Activated CD4-positive, alpha-beta T cell treated with anti-CD3 and anti-CD28 coated beads, Interleukin-2, amount 10 ng/mL, durations not matched to agents 24 days and 14 days (primary cell): ENCODE measurements around the gene FCAR. TPM values are rescaled to one million over a fixed set of nuclear protein-coding genes. Genes with fewer than 3 reads are reported as not detected.
"Not testable (repeated sequence)": the region's sequence is repeated elsewhere in the genome, so short reads cannot be mapped to it uniquely, and the experiment has no call there.

Source experiments
- DNase-seq: peaks from one replicate; pipeline ENCODE4 v3.0.0; 2022
- H3K27ac Mint-ChIP-seq: one replicate; pipeline ENCODE4 v1.8.0; 2022; ENCODE audit warnings: mild to moderate bottlenecking, mixed read lengths
- H3K27me3 Mint-ChIP-seq: one replicate; pipeline ENCODE4 v1.8.0; 2022; ENCODE audit warnings: mixed read lengths
- H3K36me3 Mint-ChIP-seq: one replicate; pipeline ENCODE4 v1.8.0; 2022; ENCODE audit warnings: low read depth, mild to moderate bottlenecking, mixed read lengths
- H3K4me1 Mint-ChIP-seq: one replicate; pipeline ENCODE4 v1.8.0; 2021; ENCODE audit warnings: mixed read lengths
- H3K4me3 Mint-ChIP-seq: one replicate; pipeline ENCODE4 v1.8.0; 2022; ENCODE audit warnings: mild to moderate bottlenecking, moderate library complexity, mixed read lengths
- H3K9me3 Mint-ChIP-seq: one replicate; pipeline ENCODE4 v1.8.0; 2021; ENCODE audit warnings: mixed read lengths
- intact Hi-C: fragments of 100-400 bp; cut with micrococcal nuclease; formaldehyde crosslinking; loops from one replicate; pipeline ENCODE4 v1.15.1; 2023
- total RNA-seq: library from RNA; stranded (reverse); gene quantifications from 2 replicates; pipeline ENCODE4 v1.2.3, GENCODE V29; 2022

The FCAR gene
- total RNA-seq, 1 donor from 2014 or later: not detected

DNA sequence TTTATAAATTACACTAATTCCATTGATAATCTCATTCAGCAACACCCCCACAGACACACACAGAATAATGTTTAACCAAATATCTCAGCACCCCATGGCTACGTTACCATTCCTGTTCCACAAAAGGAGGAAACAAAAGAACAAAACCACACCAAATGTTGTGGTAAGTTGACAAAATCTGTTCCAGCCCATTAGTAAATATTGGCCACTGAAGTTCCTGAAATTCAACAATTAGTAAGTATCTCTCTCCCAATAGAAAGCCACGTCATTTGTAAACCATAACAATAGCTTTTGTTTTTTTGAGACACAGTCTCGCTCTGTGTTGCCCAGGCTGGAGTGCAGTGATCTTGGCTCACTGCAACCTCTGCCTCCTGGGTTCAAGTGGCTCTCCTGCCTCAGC is 2.3 kb upstream of the FCAR start:
- Mint-ChIP-seq H3K4me3 (no peak overlapping the region), H3K4me1 (peaks cover 3% of the 10 kb centered on the region)

GRCh38 chr19:54875506-54875905 is 1.5 kb downstream of the FCAR start:
- Mint-ChIP-seq H3K9me3 (no peaks in the 10 kb centered on the region), H3K4me1 (peaks cover 3% of the 10 kb centered on the region), H3K27ac (no peak overlapping the region), H3K36me3 (no peaks in the 10 kb centered on the region), H3K27me3 (peaks cover 11% of the 10 kb centered on the region), H3K4me3 (no peak overlapping the region)
- no peak for DNase-seq
- intact Hi-C loops: no loop called here

More for the DNA sequence above, 2.3 kb upstream of the FCAR start:
- H3K27me3 Mint-ChIP-seq: peaks cover 3% of the 10 kb centered on the region
- intact Hi-C loops: no loop called here
- H3K36me3 Mint-ChIP-seq: no peaks in the 10 kb centered on the region
- H3K27ac Mint-ChIP-seq: no peak overlapping the region
- DNase-seq: no peak
- no peaks in the 10 kb centered on the region for H3K9me3 Mint-ChIP-seq

DNA sequence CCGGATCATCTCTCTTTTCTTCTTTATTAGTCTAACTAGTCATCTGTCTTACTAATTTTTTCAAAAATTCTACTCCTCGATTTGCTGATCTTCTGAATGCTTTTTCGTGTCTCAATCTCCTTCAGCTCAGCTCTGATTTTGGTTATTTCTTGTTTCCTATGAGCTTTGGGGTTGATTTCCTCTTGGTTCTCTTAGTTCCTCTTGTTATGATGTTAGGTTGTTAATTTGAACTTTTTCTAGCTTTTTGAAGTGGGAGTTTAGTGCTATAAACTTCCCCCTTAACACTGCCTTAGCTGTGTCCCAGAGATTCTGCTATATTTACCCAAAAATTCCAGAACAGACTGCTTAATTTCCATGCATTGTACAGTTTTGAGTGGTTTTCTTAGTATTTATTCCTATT is 3.4 kb downstream of the FCAR start:
- Mint-ChIP-seq H3K27ac (no peak overlapping the region), H3K27me3 (peaks cover 20% of the 10 kb centered on the region), H3K4me3 (no peak overlapping the region), H3K9me3 (no peaks in the 10 kb centered on the region), H3K4me1 (peaks cover 7% of the 10 kb centered on the region), H3K36me3 (no peaks in the 10 kb centered on the region)
- intact Hi-C loops: no loop called here
- no peak for DNase-seq

GRCh38 chr19:54881884-54882283 is 7.8 kb downstream of the FCAR start:
- H3K9me3 Mint-ChIP-seq: no peaks in the 10 kb centered on the region
- no peak for DNase-seq
- peaks cover 7% of the 10 kb centered on the region for H3K4me1 Mint-ChIP-seq
- H3K36me3 Mint-ChIP-seq: no peaks in the 10 kb centered on the region
- peaks cover 19% of the 10 kb centered on the region for H3K27me3 Mint-ChIP-seq
- no peak overlapping the region for H3K4me3 Mint-ChIP-seq
- H3K27ac Mint-ChIP-seq: no peak overlapping the region
- intact Hi-C loops: loop anchor here (10.0 kb wide), 1 partner anchor 253 kb away; no protein-coding TSS in a partner anchor

DNA sequence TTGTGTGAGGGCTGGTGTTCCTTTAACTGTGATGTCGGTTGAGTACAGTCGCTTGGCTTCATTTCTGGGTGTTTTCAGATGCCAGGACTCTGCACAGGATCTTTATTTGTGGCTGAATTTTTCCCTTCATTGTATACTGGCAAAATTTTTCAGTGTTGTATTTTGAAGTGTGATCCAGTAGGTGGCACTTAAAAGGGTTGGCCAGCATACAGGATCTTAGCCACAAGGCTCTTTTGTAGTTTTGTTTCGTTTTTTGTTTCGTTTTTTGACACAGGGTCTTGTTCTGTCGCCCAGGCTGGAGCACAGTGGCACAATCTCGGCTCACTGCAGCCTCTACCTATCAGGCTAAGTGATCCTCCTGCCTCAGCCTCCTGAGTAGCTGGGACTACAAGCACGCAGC is 8.7 kb downstream of the FCAR start:
- H3K27me3 Mint-ChIP-seq: peaks cover 15% of the 10 kb centered on the region
- no peak overlapping the region for H3K27ac Mint-ChIP-seq
- DNase-seq: peak; percentile 73
- no peaks in the 10 kb centered on the region for H3K36me3 Mint-ChIP-seq
- intact Hi-C loops: loop anchor here (10.0 kb wide), 1 partner anchor 252 kb away; no protein-coding TSS in a partner anchor
- peak overlapping the region; percentile 39 for H3K4me3 Mint-ChIP-seq
- peaks cover 7% of the 10 kb centered on the region for H3K4me1 Mint-ChIP-seq
- H3K9me3 Mint-ChIP-seq: no peaks in the 10 kb centered on the region

DNA sequence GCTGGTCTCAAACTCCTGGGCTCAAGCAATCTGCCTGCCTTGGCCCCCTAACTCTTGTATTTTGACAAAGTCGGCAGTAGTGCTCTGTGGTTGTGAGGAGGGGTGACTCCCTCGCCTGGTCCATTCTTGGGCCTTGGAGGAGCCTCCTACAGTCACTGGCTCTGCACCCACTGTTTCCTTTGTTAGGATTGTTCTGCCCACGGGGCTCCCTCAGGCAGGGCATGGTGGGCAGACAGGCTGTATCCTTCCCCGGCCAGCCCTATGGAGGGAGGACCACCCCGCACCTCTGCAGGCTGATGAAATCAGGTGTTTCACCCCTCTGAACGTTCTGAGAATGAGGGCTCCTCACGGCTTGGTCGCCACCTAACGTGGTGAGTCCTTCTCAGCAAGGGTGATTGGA is 9.2 kb downstream of the FCAR start:
- H3K4me3 Mint-ChIP-seq: no peak overlapping the region
- H3K9me3 Mint-ChIP-seq: no peaks in the 10 kb centered on the region
- intact Hi-C loops: loop anchor here (10.0 kb wide), 1 partner anchor 252 kb away; no protein-coding TSS in a partner anchor
- H3K36me3 Mint-ChIP-seq: no peaks in the 10 kb centered on the region
- no peak overlapping the region for H3K27ac Mint-ChIP-seq
- peaks cover 15% of the 10 kb centered on the region for H3K27me3 Mint-ChIP-seq
- H3K4me1 Mint-ChIP-seq: peaks cover 7% of the 10 kb centered on the region
- no peak for DNase-seq

- no peak for DNase-seq
- intact Hi-C loops: loop anchor here (10.0 kb wide), 1 partner anchor 247 kb away; no protein-coding TSS in a partner anchor
- Mint-ChIP-seq H3K27me3 (no peaks in the 10 kb centered on the region), H3K4me3 (no peak overlapping the region), H3K36me3 (no peaks in the 10 kb centered on the region), H3K9me3 (no peaks in the 10 kb centered on the region), H3K27ac (no peak overlapping the region), H3K4me1 (no peaks in the 10 kb centered on the region)
These were observed 14.2 kb downstream of the FCAR start for GRCh38 chr19:54888239-54888638.

DNA sequence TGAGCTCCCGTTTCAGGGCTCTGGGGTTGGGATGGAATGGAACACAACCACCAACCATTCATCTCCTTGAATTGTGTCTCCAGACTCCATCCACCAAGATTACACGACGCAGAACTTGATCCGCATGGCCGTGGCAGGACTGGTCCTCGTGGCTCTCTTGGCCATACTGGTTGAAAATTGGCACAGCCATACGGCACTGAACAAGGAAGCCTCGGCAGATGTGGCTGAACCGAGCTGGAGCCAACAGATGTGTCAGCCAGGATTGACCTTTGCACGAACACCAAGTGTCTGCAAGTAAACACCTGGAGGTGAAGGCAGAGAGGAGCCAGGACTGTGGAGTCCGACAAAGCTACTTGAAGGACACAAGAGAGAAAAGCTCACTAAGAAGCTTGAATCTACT is 15.5 kb downstream of the FCAR start:
- H3K27ac Mint-ChIP-seq: no peak overlapping the region
- H3K9me3 Mint-ChIP-seq: no peaks in the 10 kb centered on the region
- no peak for DNase-seq
- no peaks in the 10 kb centered on the region for H3K4me1 Mint-ChIP-seq
- H3K36me3 Mint-ChIP-seq: no peaks in the 10 kb centered on the region
- H3K4me3 Mint-ChIP-seq: no peak overlapping the region
- intact Hi-C loops: loop anchor here (10.0 kb wide), 1 partner anchor 245 kb away; no protein-coding TSS in a partner anchor
- no peaks in the 10 kb centered on the region for H3K27me3 Mint-ChIP-seq

GRCh38 chr19:54893406-54893805 is 19.4 kb downstream of the FCAR start:
- no peak overlapping the region for H3K4me3 Mint-ChIP-seq
- no peaks in the 10 kb centered on the region for H3K36me3 Mint-ChIP-seq
- H3K27me3 Mint-ChIP-seq: peaks cover 2% of the 10 kb centered on the region
- H3K4me1 Mint-ChIP-seq: no peaks in the 10 kb centered on the region
- DNase-seq: no peak
- intact Hi-C loops: no loop called here
- no peaks in the 10 kb centered on the region for H3K9me3 Mint-ChIP-seq
- H3K27ac Mint-ChIP-seq: no peak overlapping the region

- H3K4me1 Mint-ChIP-seq, intact Hi-C loops, H3K27me3 Mint-ChIP-seq, H3K4me3 Mint-ChIP-seq, H3K9me3 Mint-ChIP-seq, DNase-seq, H3K36me3 Mint-ChIP-seq, H3K27ac Mint-ChIP-seq: not testable (repeated sequence)
These were observed 20.1 kb downstream of the FCAR start for GRCh38 chr19:54894106-54894505.

DNA sequence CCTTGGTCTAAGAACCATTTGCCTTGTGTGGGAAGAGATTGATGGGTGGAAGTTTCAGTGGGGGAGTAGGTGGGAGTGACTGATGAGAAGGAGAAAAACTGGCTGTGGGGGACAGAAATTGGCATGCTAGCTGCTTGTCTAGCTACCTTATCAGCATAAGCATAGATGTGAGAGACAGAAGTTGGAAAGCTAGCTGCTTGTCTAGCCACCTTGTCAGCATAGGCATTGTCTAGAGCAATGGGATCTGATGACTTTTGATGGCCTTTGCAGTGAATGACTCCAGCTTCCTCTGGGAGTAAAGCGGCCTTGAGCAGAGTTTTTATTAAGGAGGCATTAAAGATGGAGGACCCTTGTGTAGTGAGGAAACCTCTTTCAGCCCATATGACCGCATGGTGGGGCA is 22.0 kb downstream of the FCAR start:
- intact Hi-C loops: no loop called here
- Mint-ChIP-seq H3K4me1 (no peaks in the 10 kb centered on the region), H3K4me3 (no peak overlapping the region), H3K36me3 (no peaks in the 10 kb centered on the region), H3K9me3 (no peaks in the 10 kb centered on the region), H3K27ac (no peak overlapping the region), H3K27me3 (peaks cover 6% of the 10 kb centered on the region)
- DNase-seq: no peak

DNA sequence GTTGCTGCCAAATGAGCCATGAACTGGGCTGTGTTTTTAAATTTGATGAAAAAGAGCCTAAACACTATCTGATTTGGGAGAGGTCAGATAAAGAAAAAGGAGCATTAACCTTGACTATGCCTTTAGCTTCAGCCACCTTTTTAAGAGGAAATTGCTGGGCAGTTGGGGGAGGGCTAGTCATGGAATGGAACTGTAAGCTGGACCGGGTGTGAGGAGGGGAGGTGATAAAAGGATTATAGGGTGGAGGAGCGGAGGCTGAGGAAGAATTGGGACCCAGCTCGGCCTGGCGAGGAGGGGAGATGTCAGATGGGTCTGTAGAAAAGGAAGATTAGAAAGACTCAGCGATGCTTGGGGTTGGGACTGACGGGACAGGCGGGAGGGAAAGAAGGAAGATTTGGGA is 24.6 kb downstream of the FCAR start:
- H3K4me1 Mint-ChIP-seq, H3K27me3 Mint-ChIP-seq, intact Hi-C loops, H3K9me3 Mint-ChIP-seq, H3K4me3 Mint-ChIP-seq, H3K36me3 Mint-ChIP-seq, DNase-seq, H3K27ac Mint-ChIP-seq: not testable (repeated sequence)

GRCh38 chr19:54899646-54900045 is 25.6 kb downstream of the FCAR start:
- H3K9me3 Mint-ChIP-seq, H3K27ac Mint-ChIP-seq, H3K4me3 Mint-ChIP-seq, H3K27me3 Mint-ChIP-seq, DNase-seq, H3K36me3 Mint-ChIP-seq, H3K4me1 Mint-ChIP-seq, intact Hi-C loops: not testable (repeated sequence)

DNA sequence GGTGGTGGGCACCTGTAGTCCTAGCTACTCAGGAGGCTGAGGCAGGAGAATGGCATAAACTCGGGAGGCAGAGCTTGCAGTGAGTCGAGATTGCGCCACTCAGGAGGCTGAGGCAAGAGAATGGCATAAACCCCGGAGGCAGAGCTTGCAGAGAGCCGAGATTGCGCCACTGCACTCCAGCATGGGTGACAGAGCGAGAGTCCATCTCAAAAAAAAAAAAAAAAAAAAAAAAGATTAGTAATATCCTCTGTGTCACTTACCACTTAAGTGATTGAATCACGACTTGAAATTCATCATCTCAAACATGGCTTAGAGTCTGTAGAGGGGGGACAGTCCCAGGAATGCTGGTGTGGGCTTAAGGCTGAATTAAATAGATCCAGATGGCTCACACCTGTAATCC is 27.1 kb downstream of the FCAR start:
- DNase-seq, H3K36me3 Mint-ChIP-seq, H3K27me3 Mint-ChIP-seq, H3K4me1 Mint-ChIP-seq, intact Hi-C loops, H3K9me3 Mint-ChIP-seq, H3K4me3 Mint-ChIP-seq, H3K27ac Mint-ChIP-seq: not testable (repeated sequence)

DNA sequence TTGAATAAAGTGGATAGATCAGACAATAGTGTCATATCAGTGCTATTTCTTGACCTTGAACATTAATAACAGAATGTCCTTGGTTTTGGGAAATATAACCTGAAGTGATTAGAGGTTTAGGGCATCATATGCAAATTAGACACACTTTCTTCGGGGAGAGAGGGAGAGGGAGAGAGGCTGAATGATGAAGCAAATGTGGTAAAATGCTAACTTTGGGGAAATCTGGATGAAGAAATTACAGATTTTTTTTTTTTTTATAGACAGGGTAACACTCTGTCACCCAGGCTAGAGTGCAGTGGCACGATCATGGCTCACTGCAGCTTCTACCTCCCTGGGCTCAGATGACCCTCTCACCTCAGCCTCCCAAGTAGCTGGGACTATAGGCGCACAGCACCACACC is 28.0 kb downstream of the FCAR start:
- DNase-seq: no peak
- H3K4me3 Mint-ChIP-seq: no peak overlapping the region
- no peaks in the 10 kb centered on the region for H3K9me3 Mint-ChIP-seq
- no peak overlapping the region for H3K27ac Mint-ChIP-seq
- no peaks in the 10 kb centered on the region for H3K4me1 Mint-ChIP-seq
- no peaks in the 10 kb centered on the region for H3K36me3 Mint-ChIP-seq
- intact Hi-C loops: no loop called here
- peaks cover 6% of the 10 kb centered on the region for H3K27me3 Mint-ChIP-seq
